Smooth muscle cell (in vitro differentiated cells): Measurements from ENCODE around the gene CTNNA2. TPM values are rescaled to one million over a fixed set of nuclear protein-coding genes. Genes with fewer than 3 reads are reported as not detected.

ENCODE experiments used
- DNase-seq: peaks from one replicate; lab custom pipeline; 2025; ENCODE audit not compliant: unreplicated experiment; lab: John Stamatoyannopoulos, UW
- H2AFZ ChIP-seq: fragments of 200-600 bp; sonication (generic); 2 replicates; pipeline ENCODE4 v1.6.0; 2016; ENCODE audit warnings: antibody characterized with exemption, low read depth, mild to moderate bottlenecking
- H3F3A ChIP-seq: fragments of 200-600 bp; sonication (generic); 2 replicates; pipeline ENCODE4 v1.6.0; 2017; ENCODE audit warnings: antibody characterized with exemption, low read depth
- H3K27ac ChIP-seq: fragments of 200-600 bp; sonication (generic); 2 replicates; pipeline ENCODE4 v1.5.1; 2016; ENCODE audit warnings: low read depth, mild to moderate bottlenecking
- H3K27me3 ChIP-seq: fragments of 200-600 bp; sonication (generic); 2 replicates; pipeline ENCODE4 v1.6.1; 2016; ENCODE audit warnings: low read depth, mild to moderate bottlenecking
- H3K36me3 ChIP-seq: fragments of 200-600 bp; sonication (generic); 2 replicates; pipeline ENCODE4 v1.5.1; 2016; ENCODE audit warnings: low read depth
- H3K4me1 ChIP-seq: fragments of 200-600 bp; sonication (generic); 2 replicates; pipeline ENCODE4 v1.5.1; 2016; ENCODE audit warnings: low read depth
- H3K4me2 ChIP-seq: fragments of 200-600 bp; sonication (generic); 2 replicates; pipeline ENCODE4 v1.6.0; 2016; ENCODE audit warnings: mild to moderate bottlenecking
- H3K4me3 ChIP-seq: fragments of 200-600 bp; sonication (generic); 2 replicates; pipeline ENCODE4 v1.5.1; 2016; ENCODE audit warnings: mild to moderate bottlenecking
- H3K79me2 ChIP-seq: fragments of 200-600 bp; sonication (generic); 2 replicates; pipeline ENCODE4 v1.6.0; 2016; ENCODE audit warnings: low read depth, mild to moderate bottlenecking
- H3K9ac ChIP-seq: fragments of 200-600 bp; sonication (generic); 2 replicates; pipeline ENCODE4 v1.6.0; 2016; ENCODE audit warnings: low read depth
- H3K9me3 ChIP-seq: fragments of 200-600 bp; sonication (generic); replicated peaks from 2 replicates; pipeline ENCODE4 v1.5.1; 2016; ENCODE audit warnings: low read depth
- H4K20me1 ChIP-seq: fragments of 200-600 bp; sonication (generic); 2 replicates; pipeline ENCODE4 v1.6.0; 2016; ENCODE audit warnings: low read depth
- CTCF ChIP-seq: fragments of 200-600 bp; sonication (generic); IDR thresholded peaks from 2 replicates; pipeline ENCODE4 v1.5.1; 2017; ENCODE audit warnings: borderline replicate concordance, mild to moderate bottlenecking, antibody characterized with exemption; ENCODE audit not compliant: insufficient read depth, poor library complexity, severe bottlenecking
- WGBS: methylation state at CpG from one replicate; pipeline ENCODE4 v1.1.7; 2016; ENCODE audit warnings: low lambda C conversion rate; 5-methylcytosine and 5-hydroxymethylcytosine counted together
- polyA plus RNA-seq: library from polyadenylated mRNA; unstranded; fragments of >200 nt; fragmentation: Nextera tagmentation; extraction: Ambion mirVana; gene quantifications from 2 replicates; pipeline ENCODE4 v1.2.1, GENCODE V29; 2016
- total RNA-seq: library from RNA; depleted of rRNA; stranded (reverse); fragments of >200 nt; gene quantifications from 2 replicates; pipeline ENCODE4 v1.2.3, GENCODE V29; 2014

CTNNA2 gene
- total and polyA plus RNA-seq, 2 experiments from 2014 or later = not detected

- Histone ChIP-seq H3K4me1 (no peaks in the 10 kb centered on the region), H2AFZ (no peak overlapping the region), H4K20me1 (no peaks in the 10 kb centered on the region), H3K27ac (no peak overlapping the region), H3F3A (no peaks in the 10 kb centered on the region), H3K36me3 (no peaks in the 10 kb centered on the region), H3K4me3 (no peak overlapping the region), H3K4me2 (no peak overlapping the region), H3K79me2 (no peaks in the 10 kb centered on the region), H3K9me3 (no peaks in the 10 kb centered on the region), H3K9ac (no peak overlapping the region), H3K27me3 (no peaks in the 10 kb centered on the region)
- TF ChIP-seq CTCF = no peak
- WGBS = 86% methylated on average over 6 of the region's 6 CpGs
- no peak for DNase-seq
Observed at GRCh38 chr2:80573167-80573566, 1060.3 kb downstream of the CTNNA2 start.

GRCh38 chr2:80573950-80574349 is 1061.1 kb downstream of the CTNNA2 start:
- WGBS = 95% methylated on average over 10 of the region's 10 CpGs

GRCh38 chr2:80579756-80580155 is 1066.9 kb downstream of the CTNNA2 start:
- H3K4me1 ChIP-seq = no peaks in the 10 kb centered on the region
- 80% methylated on average over 5 of the region's 5 CpGs for WGBS
- H3K9me3 ChIP-seq = no peaks in the 10 kb centered on the region
- no peaks in the 10 kb centered on the region for H3K36me3 ChIP-seq
- DNase-seq = no peak
- no peak overlapping the region for H3K27ac ChIP-seq
- no peak overlapping the region for H3K4me2 ChIP-seq
- TF ChIP-seq CTCF = no peak
- no peak overlapping the region for H2AFZ ChIP-seq
- H3F3A ChIP-seq = no peaks in the 10 kb centered on the region
- no peak overlapping the region for H3K9ac ChIP-seq
- H4K20me1 ChIP-seq = no peaks in the 10 kb centered on the region
- no peaks in the 10 kb centered on the region for H3K79me2 ChIP-seq
- no peak overlapping the region for H3K4me3 ChIP-seq
- H3K27me3 ChIP-seq = no peaks in the 10 kb centered on the region

More at GRCh38 chr2:80573950-80574349, 1061.1 kb downstream of the CTNNA2 start:
- Histone ChIP-seq H2AFZ (no peak overlapping the region), H3K4me2 (no peak overlapping the region), H3K79me2 (no peaks in the 10 kb centered on the region), H3K9ac (no peak overlapping the region), H4K20me1 (no peaks in the 10 kb centered on the region), H3K9me3 (no peaks in the 10 kb centered on the region), H3K4me1 (no peaks in the 10 kb centered on the region), H3K27me3 (no peaks in the 10 kb centered on the region), H3K36me3 (no peaks in the 10 kb centered on the region), H3F3A (no peaks in the 10 kb centered on the region), H3K4me3 (no peak overlapping the region), H3K27ac (no peak overlapping the region)
- TF ChIP-seq CTCF = no peak
- no peak for DNase-seq

- Histone ChIP-seq H3K9ac (no peak overlapping the region), H3K27ac (no peak overlapping the region), H3K36me3 (no peaks in the 10 kb centered on the region), H3K79me2 (no peaks in the 10 kb centered on the region), H3F3A (no peaks in the 10 kb centered on the region), H4K20me1 (no peaks in the 10 kb centered on the region), H3K27me3 (no peaks in the 10 kb centered on the region), H2AFZ (no peak overlapping the region), H3K4me3 (no peak overlapping the region), H3K4me1 (no peaks in the 10 kb centered on the region), H3K9me3 (no peaks in the 10 kb centered on the region), H3K4me2 (no peak overlapping the region)
- TF ChIP-seq CTCF = no peak
- WGBS = 64% methylated on average over 2 of the region's 2 CpGs
- DNase-seq = no peak
Observed at GRCh38 chr2:80591233-80591632, 1078.4 kb downstream of the CTNNA2 start.
